GM08714 (cell line): ENCODE results near the gene TNFRSF21.

Source experiments
- H3K4me3 ChIP-seq: fragments of 200-500 bp; sonication (Bioruptor generic); 2 replicates; pipeline ENCODE4 v1.5.1; 2014; ENCODE audit warnings: mild to moderate bottlenecking, low read length, inconsistent platforms
- ZNF274 ChIP-seq: IDR thresholded peaks from 2 replicates; pipeline ENCODE4 v1.6.1; 2012; ENCODE audit warnings: mild to moderate bottlenecking, low read depth, low read length

Gene TNFRSF21, protein sequence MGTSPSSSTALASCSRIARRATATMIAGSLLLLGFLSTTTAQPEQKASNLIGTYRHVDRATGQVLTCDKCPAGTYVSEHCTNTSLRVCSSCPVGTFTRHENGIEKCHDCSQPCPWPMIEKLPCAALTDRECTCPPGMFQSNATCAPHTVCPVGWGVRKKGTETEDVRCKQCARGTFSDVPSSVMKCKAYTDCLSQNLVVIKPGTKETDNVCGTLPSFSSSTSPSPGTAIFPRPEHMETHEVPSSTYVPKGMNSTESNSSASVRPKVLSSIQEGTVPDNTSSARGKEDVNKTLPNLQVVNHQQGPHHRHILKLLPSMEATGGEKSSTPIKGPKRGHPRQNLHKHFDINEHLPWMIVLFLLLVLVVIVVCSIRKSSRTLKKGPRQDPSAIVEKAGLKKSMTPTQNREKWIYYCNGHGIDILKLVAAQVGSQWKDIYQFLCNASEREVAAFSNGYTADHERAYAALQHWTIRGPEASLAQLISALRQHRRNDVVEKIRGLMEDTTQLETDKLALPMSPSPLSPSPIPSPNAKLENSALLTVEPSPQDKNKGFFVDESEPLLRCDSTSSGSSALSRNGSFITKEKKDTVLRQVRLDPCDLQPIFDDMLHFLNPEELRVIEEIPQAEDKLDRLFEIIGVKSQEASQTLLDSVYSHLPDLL

DNA sequence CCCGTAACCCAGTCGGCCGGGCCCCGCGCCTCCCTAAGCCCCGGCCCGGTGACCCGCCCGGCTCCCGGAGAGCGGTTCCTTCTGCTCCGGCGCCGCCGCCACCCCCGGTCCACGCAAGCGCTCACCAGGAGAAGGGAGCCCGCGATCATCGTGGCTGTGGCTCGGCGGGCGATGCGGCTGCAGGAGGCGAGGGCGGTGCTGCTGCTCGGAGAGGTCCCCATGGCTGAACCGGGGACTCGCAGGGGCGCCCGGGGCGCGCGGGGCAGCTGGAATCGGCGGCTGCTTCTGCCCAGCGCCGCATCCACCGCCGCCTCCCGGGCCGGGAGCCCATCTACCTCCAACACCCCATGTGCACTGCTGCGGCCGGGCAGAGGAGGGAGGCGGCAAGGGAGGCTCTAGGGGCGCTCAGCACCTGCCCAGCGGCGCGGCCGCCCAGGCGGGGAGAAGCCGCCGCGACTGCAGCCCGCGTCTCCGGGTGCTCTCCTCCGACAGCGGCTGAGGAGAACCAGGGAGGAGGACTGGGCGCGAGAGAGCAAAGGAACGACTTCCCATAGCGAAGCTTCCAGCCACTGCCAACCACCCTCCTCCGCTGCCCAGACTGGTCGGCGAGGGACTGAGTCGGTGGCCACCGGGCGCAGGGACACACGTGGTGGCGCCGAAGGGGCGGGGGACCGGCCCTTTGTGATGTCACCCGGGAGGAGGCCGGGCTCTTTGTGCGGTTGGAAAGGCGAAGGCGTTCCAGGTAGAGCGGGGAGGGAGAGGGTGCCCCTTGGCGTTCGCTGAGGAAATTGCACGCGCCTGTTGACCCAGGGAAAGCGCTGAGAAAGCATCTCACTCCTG lies at the start of gene TNFRSF21:
TNFRSF21 (minus strand) TSS at position 615 of the 840 bp plus-strand sequence; CDS start at position 221, 394 bp downstream.
- TF ChIP-seq ZNF274: no peak
- peak within 1 kb of the TSS; percentile 63; the same call in 1 of the 2 replicates for H3K4me3 ChIP-seq

DNA sequence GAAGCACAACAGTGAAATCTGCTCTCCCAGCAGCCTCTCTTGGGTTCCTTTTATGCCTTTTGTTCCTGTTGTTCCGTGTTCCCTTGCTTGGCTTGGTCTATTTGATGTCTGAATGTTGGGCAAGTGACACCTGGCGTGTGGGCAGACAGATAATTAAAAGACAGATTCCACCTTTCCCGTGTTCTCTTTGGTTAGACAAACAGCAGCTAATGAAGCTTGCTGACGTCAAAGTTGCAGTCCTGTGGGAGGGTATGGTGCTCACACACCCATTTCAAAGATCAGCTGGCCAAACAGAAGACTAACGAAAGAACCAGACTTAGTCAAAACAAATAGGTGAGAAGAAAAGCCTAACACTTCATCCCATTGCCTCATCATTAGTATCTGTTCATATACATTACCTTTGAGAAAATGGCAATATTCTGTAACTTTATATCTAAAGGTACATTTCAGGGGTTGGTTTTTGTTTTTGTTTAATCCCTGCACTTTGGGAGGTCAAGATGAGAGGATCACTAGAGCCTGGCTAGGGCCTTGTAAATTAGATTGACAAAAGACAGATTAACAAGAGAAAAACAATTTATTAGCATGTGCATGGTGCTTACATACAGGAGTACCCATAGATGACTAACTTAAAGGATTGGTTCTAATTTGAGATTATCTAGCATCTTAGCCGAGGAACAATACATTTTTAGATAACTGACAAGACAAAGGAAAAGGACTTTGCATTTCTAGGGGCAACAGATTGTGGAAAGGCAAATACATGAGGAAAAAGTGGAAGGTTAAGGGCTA lies 48.9 kb upstream of the TNFRSF21 start:
- TF ChIP-seq ZNF274: no peak
- H3K4me3 ChIP-seq: no peak overlapping the region

DNA sequence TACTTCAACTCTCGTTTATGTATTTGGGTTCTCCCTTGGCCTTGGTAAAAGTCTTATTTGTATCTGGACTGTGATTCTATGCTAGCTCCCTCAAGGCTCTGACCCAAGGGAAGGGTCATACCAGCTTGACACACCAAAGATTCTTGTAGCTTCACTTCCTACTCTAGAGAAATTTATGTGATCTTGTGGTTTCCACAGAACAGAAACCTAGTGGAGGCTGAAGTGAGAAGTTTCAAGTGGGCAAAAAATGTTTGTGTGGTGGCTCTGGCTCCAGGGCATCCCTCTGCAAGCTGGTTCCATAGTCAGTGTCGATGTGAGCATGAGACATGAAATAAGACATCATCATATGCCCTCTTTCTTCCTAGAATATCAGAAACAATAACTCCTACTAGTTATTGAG lies 48.1 kb upstream of the TNFRSF21 start:
- no peak overlapping the region for H3K4me3 ChIP-seq
- no peak for TF ChIP-seq ZNF274

DNA sequence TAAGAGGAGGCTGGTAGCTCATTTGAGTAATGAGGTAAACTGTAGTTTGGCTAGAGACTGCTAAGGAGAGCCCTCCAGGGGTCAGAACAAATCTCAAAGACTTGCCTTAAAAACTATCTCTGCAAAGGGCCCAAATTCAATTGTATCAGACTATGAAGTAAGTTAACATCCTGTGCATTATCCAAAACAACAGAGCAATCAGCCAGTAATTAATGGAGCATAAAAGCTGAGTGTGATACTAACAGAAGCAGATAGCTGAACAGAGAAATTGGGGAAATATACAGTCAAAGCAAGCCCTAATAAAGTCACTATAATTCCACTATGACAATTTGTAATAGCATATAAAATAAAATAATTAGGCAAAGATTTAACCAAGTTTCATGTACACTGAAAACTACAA lies 45.8 kb upstream of the TNFRSF21 start:
- TF ChIP-seq ZNF274: no peak
- no peak overlapping the region for H3K4me3 ChIP-seq

DNA sequence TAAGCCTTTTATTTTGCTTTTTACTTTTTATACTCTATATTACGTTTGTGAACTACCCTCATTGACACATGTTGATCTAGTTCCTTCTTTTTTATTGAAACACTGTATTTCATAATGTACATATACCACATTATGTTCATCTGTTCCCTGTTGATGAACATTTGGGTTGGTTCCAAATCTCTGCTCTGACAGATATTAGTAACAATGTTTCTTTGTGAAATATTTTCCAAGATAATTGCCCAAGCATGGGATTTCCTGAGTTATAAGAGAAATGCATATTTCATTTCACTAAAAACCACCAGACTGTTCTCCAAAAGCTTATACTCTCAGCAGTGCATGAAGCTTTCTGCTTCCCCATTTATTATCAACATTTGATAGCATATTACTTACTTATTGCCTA lies 44.2 kb upstream of the TNFRSF21 start:
- H3K4me3 ChIP-seq: no peak overlapping the region
- TF ChIP-seq ZNF274: no peak

DNA sequence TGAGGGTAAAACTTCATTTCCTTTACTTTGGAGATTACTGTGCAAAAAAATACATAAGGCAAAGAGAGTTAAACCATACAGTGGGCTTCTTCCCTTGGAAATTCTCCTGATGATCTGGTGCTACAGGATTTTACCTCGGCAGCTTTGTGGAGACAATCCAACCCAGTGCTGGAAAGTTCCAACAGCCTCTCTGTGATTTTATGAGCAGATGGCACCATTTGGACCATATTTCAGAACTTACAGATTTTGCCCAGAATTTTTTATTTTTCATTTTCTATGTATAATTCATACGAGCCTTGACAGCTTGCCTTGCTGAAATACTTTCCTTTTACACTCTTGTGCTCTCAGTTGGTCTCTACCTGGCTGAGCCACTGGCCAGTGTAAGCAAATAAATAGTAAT lies 43.3 kb upstream of the TNFRSF21 start:
- H3K4me3 ChIP-seq: no peak overlapping the region
- TF ChIP-seq ZNF274: no peak

DNA sequence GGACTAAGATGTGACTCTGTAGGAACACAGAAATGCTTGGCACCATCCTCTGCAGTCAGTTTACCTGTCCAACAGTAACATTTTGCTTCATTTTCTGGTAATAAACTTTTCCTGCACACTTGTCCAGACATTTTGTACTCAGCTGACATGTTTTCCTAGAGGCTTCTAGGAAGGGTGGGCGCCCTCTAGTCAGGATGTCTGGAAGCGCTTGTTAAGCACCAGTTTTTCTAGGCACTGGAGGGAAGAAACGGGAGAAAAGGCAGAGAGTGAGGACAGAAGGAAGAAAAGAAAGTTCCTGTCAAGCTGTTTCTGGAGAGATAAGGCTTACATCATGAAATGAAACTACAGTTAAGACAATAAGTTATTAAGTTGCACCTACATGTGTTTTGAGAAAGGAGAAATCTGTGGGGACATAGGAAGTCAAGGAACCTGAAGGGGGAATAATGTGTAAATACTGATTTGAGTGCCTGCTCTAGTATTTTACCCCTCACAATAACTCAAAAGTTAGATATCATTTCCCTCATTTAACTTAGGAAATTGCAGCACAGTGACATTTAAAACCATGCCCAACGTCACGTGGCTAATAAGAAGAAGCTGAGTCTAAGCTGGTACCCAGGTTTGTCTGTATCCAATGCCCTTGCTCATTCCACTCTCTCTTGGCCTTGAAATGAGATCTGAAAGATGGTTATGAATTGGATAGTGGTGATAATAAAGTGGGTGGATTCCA lies 42.7 kb upstream of the TNFRSF21 start:
- TF ChIP-seq ZNF274: no peak

DNA sequence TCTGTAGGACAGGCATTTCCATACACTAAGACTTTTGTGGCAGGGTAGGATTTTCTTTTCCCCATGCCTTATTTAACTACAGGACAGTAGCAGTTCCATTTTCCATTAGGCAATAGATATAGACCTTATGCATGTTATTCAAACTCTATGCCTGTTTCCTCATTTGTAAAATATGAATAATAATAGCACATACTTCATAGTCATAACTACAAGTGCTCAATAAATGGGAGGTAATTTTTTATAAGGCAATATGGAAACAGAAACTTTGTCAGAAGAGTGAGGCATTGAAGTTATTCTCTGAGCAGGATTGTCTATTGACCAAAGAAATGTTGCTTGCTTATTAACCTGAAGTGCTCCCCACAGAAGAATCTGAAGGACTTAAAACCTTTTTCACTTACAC lies 41.9 kb upstream of the TNFRSF21 start:
- TF ChIP-seq ZNF274: no peak
- H3K4me3 ChIP-seq: no peak overlapping the region

More for the DNA sequence above, 42.7 kb upstream of the TNFRSF21 start:
- no peak overlapping the region for H3K4me3 ChIP-seq

DNA sequence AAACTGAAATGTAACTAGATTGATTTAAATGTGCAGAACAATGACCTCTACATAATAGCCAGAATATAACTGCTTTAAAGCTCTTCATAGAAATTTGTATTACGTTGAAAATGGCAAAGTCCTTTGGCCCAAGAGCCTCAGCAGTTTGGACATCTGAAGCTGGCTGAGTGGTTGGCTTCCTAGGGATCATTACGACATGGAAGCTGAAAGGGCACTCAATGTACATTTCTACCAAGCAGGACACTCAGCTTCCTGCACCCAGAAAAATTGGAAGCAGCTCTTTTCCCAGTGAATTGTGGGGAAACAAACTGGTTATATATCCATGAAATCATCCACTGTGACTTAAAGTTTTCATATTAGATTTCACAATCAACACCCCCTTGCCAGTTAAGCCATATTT lies 40.2 kb upstream of the TNFRSF21 start:
- H3K4me3 ChIP-seq: no peak overlapping the region
- no peak for TF ChIP-seq ZNF274

DNA sequence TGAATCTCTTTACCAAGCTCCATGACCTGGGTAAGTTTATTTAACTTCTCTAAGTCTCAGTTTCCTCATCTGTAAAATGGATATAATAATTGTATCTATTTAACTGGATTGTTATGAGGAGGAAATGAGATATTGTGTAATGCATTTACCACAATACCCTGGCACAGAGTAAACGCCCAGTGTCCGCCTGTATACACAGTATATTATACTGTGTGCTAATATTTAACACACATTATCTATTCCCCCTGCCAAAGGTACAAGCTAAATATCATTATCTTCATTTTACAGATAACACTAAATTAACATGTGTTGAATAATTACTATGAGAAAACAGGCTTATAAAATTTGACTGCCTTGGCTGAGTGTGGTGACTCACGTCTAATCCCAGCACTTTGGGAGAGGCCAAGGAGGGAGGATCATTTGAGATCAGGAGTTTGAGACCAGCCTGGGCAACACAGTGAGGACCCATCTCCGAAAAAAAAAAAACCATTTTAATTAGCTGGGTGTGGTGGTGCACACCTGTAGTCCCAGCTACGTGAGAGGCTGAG lies 38.7 kb upstream of the TNFRSF21 start:
- TF ChIP-seq ZNF274: no peak
- no peak overlapping the region for H3K4me3 ChIP-seq

DNA sequence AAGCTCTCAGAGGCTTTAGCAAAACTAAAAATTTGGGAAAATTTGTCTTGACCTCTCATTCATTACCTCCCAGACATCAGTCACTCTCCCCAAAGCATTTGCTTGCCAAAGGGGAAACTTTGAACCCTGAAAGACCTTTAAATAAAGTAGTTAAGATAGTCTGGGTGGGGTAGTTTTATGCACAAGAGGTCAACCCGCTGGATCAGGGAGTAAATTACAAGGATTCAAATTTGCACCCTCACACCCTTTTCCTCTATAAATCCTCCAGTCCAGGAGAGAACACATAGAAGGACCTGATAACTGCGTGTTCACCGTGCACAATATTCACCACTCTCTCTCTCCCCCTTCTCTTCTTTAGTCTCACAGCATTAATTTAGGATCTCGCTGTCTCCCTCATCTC lies 36.1 kb upstream of the TNFRSF21 start:
- no peak overlapping the region for H3K4me3 ChIP-seq
- no peak for TF ChIP-seq ZNF274

DNA sequence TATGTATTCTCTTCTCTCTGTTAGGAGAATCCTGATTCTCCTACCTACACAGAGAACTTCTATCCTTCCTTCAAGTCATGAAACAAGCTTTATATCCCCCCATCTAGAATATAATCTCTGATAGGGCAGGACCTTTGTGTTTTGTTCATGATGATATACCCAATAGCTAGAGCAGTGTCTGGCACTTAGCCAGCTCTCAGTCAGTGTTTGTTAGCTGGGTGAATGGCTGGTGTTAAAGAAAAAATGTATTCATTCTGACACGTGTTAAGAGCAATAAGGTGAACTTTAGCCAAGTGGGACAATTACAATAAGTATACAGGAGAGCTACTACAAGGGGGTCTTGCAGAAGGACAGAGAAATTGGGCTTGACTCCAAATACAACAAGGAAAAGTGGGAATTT lies 34.3 kb upstream of the TNFRSF21 start:
- H3K4me3 ChIP-seq: no peak overlapping the region
- no peak for TF ChIP-seq ZNF274

DNA sequence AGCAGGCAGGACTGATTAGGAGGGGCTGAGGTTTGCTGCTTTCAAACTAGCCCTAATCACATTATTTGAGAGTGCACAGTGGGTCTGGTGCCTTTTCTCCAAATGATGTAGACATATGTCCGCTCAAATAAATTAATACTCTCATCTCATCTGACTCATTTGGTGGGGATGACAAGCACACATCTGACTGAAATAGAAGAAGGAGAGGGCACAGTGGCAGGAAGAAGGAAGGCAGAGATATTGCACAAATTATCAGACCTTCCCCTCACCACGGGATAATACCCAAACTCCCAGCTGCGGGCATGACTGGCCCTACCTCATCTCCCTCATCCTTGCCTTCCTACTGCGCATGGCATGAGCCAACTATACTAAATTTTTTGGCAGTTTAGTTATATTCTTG lies 33.9 kb upstream of the TNFRSF21 start:
- H3K4me3 ChIP-seq: no peak overlapping the region
- no peak for TF ChIP-seq ZNF274

DNA sequence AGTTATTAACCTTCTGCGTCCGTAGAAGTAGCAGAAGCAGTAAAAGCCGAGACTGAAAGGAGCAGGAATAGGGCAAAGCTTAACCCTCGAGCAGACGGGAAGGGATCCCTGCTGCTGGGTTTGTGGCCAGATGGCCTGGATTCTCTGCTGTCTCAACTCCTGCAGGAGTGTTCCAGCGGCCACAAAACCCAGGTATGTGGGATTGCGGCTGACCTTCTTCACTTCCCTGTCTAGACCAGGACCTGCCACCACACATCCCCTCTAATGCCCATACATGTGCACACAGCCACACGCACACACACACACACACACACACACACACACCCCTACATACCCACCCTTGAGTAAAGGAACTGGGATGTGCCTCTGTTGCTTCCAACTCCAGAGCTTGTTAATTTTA lies 33.1 kb upstream of the TNFRSF21 start:
- no peak for TF ChIP-seq ZNF274
- no peak overlapping the region for H3K4me3 ChIP-seq
